ENCODE measurements around the gene GGT1. TPM values are rescaled to one million over a fixed set of nuclear protein-coding genes. Genes with fewer than 3 reads are reported as not detected.
"Not testable (repeated sequence)": the region's sequence is repeated elsewhere in the genome, so short reads cannot be mapped to it uniquely, and the experiment has no call there.

GGT1 gene
- polyA plus RNA-seq, 1 of the 3 experiments (the other 2 are of a cell fraction), result 1.6 TPM

DNA sequence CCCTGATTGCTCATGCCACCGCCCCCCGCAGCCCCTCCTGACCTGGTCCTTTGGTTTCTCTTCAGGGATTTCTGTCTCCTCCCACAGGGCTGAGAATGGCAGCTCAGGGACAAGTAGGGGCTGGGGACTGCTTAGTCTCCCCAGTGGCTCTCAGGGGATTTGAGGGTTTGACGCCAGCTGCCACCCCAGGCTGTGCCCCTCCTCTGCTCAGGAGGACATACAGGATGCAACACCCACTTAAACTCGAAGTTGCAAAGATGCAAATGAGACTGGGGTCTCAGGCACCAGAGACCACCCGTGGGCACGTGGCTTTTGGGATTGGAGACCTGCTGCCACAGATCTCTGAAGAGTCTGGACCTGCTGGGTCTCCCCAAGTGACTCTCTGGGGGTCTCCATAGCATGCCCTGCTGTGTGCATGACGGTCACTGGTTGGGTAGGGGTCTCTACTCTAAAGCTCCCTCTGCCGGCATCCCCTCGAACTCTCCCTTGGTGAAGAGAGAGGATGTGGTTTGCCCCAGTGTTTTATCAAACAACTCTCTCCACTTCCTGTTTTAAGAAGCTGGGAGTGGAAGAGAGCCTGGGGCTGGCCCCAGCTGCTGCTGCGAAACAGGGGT, 31.9 kb downstream of the GGT1 start:
- H3K27me3 ChIP-seq (ENCODE audit: insufficient read depth); H3K9ac ChIP-seq; H3K4me3 ChIP-seq (ENCODE audit: low read depth in 2 of 2, low read length in 1 of 2); H3K79me2 ChIP-seq (ENCODE audit: insufficient read depth); H3K36me3 ChIP-seq (replicated peaks in 1 of 2; ENCODE audit: control insufficient read depth in 1 of 2, insufficient read depth in 2 of 2, low read length in 1 of 2); POLR2A ChIA-PET; H3K9me2 ChIP-seq; H3F3A ChIP-seq (replicated peaks; ENCODE audit: insufficient read depth); H3K27ac ChIP-seq (ENCODE audit: low read depth in 2 of 2, low read length in 1 of 2); CTCF ChIA-PET; H3K4me2 ChIP-seq; H4K20me1 ChIP-seq (ENCODE audit: insufficient read depth); H3K9me3 ChIP-seq; H2AFZ ChIP-seq (ENCODE audit: low read depth); DNase-seq: not testable (repeated sequence)
- H3K4me1 ChIP-seq (ENCODE audit: control insufficient read depth in 1 of 2, insufficient read depth in 2 of 2, low read depth in 1 of 2, low read length in 1 of 2), result peaks cover 0 to 18% of the 10 kb centered on the region in 2 experiments; a peak in 1 of 4 replicates
- 40% methylated on average over 6 of the region's 10 CpGs for WGBS (ENCODE audit: low lambda C conversion rate)

GRCh38 chr22:24636513-24636912, 33.5 kb downstream of the GGT1 start:
- WGBS (ENCODE audit: low lambda C conversion rate), result 32% methylated on average over 2 of the region's 3 CpGs
- CTCF ChIA-PET, result not testable (repeated sequence)

GRCh38 chr22:24642307-24642706, 39.3 kb downstream of the GGT1 start:
- H3K36me3 ChIP-seq (replicated peaks in 1 of 2; ENCODE audit: control insufficient read depth in 1 of 2, insufficient read depth in 2 of 2, low read length in 1 of 2); H3F3A ChIP-seq (replicated peaks; ENCODE audit: insufficient read depth); POLR2A ChIA-PET; H3K9ac ChIP-seq; H3K27me3 ChIP-seq (ENCODE audit: insufficient read depth); H3K79me2 ChIP-seq (ENCODE audit: insufficient read depth); H2AFZ ChIP-seq (ENCODE audit: low read depth); H4K20me1 ChIP-seq (ENCODE audit: insufficient read depth); DNase-seq; H3K9me3 ChIP-seq; H3K4me3 ChIP-seq (ENCODE audit: low read depth in 2 of 2, low read length in 1 of 2); H3K9me2 ChIP-seq; H3K27ac ChIP-seq (ENCODE audit: low read depth in 2 of 2, low read length in 1 of 2); H3K4me2 ChIP-seq; H3K4me1 ChIP-seq (ENCODE audit: control insufficient read depth in 1 of 2, insufficient read depth in 2 of 2, low read depth in 1 of 2, low read length in 1 of 2): not testable (repeated sequence)
- WGBS (ENCODE audit: low lambda C conversion rate), result 38% methylated on average over 1 of the region's 1 CpG
- CTCF ChIA-PET, result interaction anchor here (1.2 kb wide), 1 partner anchor 207 kb away, joined by 3 read pairs; no protein-coding TSS in a partner anchor

More at GRCh38 chr22:24636513-24636912, 33.5 kb downstream of the GGT1 start:
- H3F3A ChIP-seq (replicated peaks; ENCODE audit: insufficient read depth); H3K4me2 ChIP-seq; H3K27me3 ChIP-seq (ENCODE audit: insufficient read depth); H3K4me3 ChIP-seq (ENCODE audit: low read depth in 2 of 2, low read length in 1 of 2); H4K20me1 ChIP-seq (ENCODE audit: insufficient read depth); H2AFZ ChIP-seq (ENCODE audit: low read depth); H3K9me3 ChIP-seq; H3K9ac ChIP-seq; POLR2A ChIA-PET; H3K79me2 ChIP-seq (ENCODE audit: insufficient read depth); H3K27ac ChIP-seq (ENCODE audit: low read depth in 2 of 2, low read length in 1 of 2); H3K36me3 ChIP-seq (replicated peaks in 1 of 2; ENCODE audit: control insufficient read depth in 1 of 2, insufficient read depth in 2 of 2, low read length in 1 of 2); H3K9me2 ChIP-seq; DNase-seq: not testable (repeated sequence)
- H3K4me1 ChIP-seq (ENCODE audit: control insufficient read depth in 1 of 2, insufficient read depth in 2 of 2, low read depth in 1 of 2, low read length in 1 of 2), result peaks cover 0 to 18% of the 10 kb centered on the region in 2 experiments; a peak in 1 of 4 replicates

DNA sequence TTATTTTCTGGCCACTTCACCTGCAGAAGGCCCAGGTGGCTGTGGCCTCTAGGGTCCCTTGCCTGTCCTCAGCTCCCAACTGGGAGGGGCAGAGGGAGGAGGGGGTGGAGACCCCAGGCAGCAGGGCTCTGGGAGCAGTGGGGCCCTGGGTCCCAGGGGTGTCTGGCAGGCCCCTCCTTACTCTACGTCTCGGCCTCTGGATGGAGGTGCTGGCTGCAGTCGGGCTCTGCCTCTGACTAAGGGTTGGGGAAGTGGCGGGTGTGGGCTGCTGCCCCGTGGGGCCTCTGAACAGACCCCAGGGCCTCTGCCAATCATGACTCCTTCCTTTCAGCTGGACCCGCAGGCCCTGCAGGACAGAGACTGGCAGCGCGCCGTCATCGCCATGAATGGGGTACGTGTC, 41.4 kb downstream of the GGT1 start:
- H3K79me2 ChIP-seq (ENCODE audit: insufficient read depth); H3K36me3 ChIP-seq (replicated peaks in 1 of 2; ENCODE audit: control insufficient read depth in 1 of 2, insufficient read depth in 2 of 2, low read length in 1 of 2); H3K27ac ChIP-seq (ENCODE audit: low read depth in 2 of 2, low read length in 1 of 2); H3K27me3 ChIP-seq (ENCODE audit: insufficient read depth); H2AFZ ChIP-seq (ENCODE audit: low read depth); H3F3A ChIP-seq (replicated peaks; ENCODE audit: insufficient read depth); H3K4me3 ChIP-seq (ENCODE audit: low read depth in 2 of 2, low read length in 1 of 2); H3K9me3 ChIP-seq; POLR2A ChIA-PET; H3K4me1 ChIP-seq (ENCODE audit: control insufficient read depth in 1 of 2, insufficient read depth in 2 of 2, low read depth in 1 of 2, low read length in 1 of 2); H3K9ac ChIP-seq; H3K4me2 ChIP-seq; H3K9me2 ChIP-seq; H4K20me1 ChIP-seq (ENCODE audit: insufficient read depth): not testable (repeated sequence)
- 90% methylated on average over 2 of the region's 11 CpGs for WGBS (ENCODE audit: low lambda C conversion rate)
- CTCF ChIA-PET, result interaction anchor here (1.1 kb wide), 1 partner anchor 113 kb away, joined by 3 read pairs; no protein-coding TSS in a partner anchor
- peak; percentile 3 for DNase-seq

- H3K9me2 ChIP-seq; DNase-seq; H3K9me3 ChIP-seq; POLR2A ChIA-PET; H3K4me3 ChIP-seq (ENCODE audit: low read depth in 2 of 2, low read length in 1 of 2); H3K4me1 ChIP-seq (ENCODE audit: control insufficient read depth in 1 of 2, insufficient read depth in 2 of 2, low read depth in 1 of 2, low read length in 1 of 2); H3K36me3 ChIP-seq (replicated peaks in 1 of 2; ENCODE audit: control insufficient read depth in 1 of 2, insufficient read depth in 2 of 2, low read length in 1 of 2); H3K9ac ChIP-seq; H2AFZ ChIP-seq (ENCODE audit: low read depth); H3K27me3 ChIP-seq (ENCODE audit: insufficient read depth); H3K27ac ChIP-seq (ENCODE audit: low read depth in 2 of 2, low read length in 1 of 2); H3K79me2 ChIP-seq (ENCODE audit: insufficient read depth); H3K4me2 ChIP-seq; H3F3A ChIP-seq (replicated peaks; ENCODE audit: insufficient read depth); CTCF ChIA-PET; H4K20me1 ChIP-seq (ENCODE audit: insufficient read depth): not testable (repeated sequence)
- WGBS (ENCODE audit: low lambda C conversion rate), result 38% methylated on average over 2 of the region's 21 CpGs
Measured at GRCh38 chr22:24645408-24646399, 42.7 kb downstream of the GGT1 start.

- H3K36me3 ChIP-seq (replicated peaks in 1 of 2; ENCODE audit: control insufficient read depth in 1 of 2, insufficient read depth in 2 of 2, low read length in 1 of 2); H3K9ac ChIP-seq; H3F3A ChIP-seq (replicated peaks; ENCODE audit: insufficient read depth); H3K4me2 ChIP-seq; H3K27me3 ChIP-seq (ENCODE audit: insufficient read depth); H3K9me3 ChIP-seq; H2AFZ ChIP-seq (ENCODE audit: low read depth); H4K20me1 ChIP-seq (ENCODE audit: insufficient read depth); H3K9me2 ChIP-seq; H3K4me1 ChIP-seq (ENCODE audit: control insufficient read depth in 1 of 2, insufficient read depth in 2 of 2, low read depth in 1 of 2, low read length in 1 of 2); DNase-seq; CTCF ChIA-PET; H3K79me2 ChIP-seq (ENCODE audit: insufficient read depth); H3K4me3 ChIP-seq (ENCODE audit: low read depth in 2 of 2, low read length in 1 of 2); H3K27ac ChIP-seq (ENCODE audit: low read depth in 2 of 2, low read length in 1 of 2); POLR2A ChIA-PET: not testable (repeated sequence)
- WGBS (ENCODE audit: low lambda C conversion rate), result 83% methylated on average over 12 of the region's 19 CpGs
Measured at GRCh38 chr22:24646756-24647155, 43.8 kb downstream of the GGT1 start.

Data from SK-N-SH (cell line).